ENCODE data around the gene HOXC10.

The HOXC10 gene

GRCh38 chr12:53950789-53951576, 34.0 kb upstream of the HOXC10 start:
- DNase-seq: no peak

- no peak for DNase-seq
Observed at GRCh38 chr12:53951577-53952334, 33.2 kb upstream of the HOXC10 start.

GRCh38 chr12:53952335-53952694, 32.6 kb upstream of the HOXC10 start:
- no peak for DNase-seq

DNA sequence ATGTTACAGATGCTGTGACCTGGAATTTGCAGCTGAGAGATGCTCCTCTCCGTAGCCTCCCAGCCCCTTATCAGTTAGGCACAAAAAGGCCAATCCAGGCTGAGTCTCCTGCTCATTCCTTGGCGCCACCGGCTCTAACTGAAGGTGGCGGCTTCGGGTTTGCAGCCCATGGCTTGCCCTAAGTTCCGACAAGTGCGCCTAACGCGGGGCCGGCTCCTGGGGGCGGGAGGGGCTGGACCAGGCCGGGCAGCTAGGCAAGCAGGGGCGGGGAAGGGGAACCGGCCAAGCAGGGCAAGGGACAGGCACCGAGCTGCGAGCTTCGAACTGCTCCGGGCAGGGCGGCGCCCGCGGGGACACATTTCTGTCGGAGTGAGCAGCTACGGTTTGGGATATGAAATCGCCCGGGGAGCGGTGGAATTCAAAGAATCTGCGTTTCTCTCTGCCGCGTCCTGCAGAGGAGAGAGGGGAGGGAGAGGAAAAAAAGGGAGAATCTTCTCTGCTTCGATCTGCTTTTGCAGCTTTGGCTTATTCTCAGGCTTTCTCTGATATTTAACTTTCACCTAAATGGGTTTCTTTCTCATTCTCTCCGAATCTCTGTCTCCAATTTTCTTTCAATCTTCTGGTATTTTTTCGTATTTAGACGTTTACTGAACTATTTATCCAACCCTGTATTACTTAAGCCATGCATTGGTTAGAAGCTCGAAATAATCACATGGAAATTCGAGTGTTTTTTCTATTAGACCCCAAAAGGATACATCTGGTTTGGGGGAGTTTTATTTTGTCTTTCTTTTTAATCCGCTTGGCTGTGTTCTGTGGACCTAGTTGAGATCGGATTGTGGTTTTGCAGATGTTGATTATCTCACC, 31.8 kb upstream of the HOXC10 start:
- DNase-seq: no peak

- DNase-seq: no peak
Observed at GRCh38 chr12:53953831-53954693, 30.9 kb upstream of the HOXC10 start.

GRCh38 chr12:53954694-53955035, 30.3 kb upstream of the HOXC10 start, which contains the start of gene HOXC12:
Gene HOXC12 (plus strand): TSS chr12:53954903. CDS start chr12:53954930, 27 bp downstream.
- DNase-seq: no peak

GRCh38 chr12:53955036-53955775, 29.7 kb upstream of the HOXC10 start:
- DNase-seq: no peak

- DNase-seq: no peak
Observed at GRCh38 chr12:53955776-53956250, 29.1 kb upstream of the HOXC10 start.

DNA sequence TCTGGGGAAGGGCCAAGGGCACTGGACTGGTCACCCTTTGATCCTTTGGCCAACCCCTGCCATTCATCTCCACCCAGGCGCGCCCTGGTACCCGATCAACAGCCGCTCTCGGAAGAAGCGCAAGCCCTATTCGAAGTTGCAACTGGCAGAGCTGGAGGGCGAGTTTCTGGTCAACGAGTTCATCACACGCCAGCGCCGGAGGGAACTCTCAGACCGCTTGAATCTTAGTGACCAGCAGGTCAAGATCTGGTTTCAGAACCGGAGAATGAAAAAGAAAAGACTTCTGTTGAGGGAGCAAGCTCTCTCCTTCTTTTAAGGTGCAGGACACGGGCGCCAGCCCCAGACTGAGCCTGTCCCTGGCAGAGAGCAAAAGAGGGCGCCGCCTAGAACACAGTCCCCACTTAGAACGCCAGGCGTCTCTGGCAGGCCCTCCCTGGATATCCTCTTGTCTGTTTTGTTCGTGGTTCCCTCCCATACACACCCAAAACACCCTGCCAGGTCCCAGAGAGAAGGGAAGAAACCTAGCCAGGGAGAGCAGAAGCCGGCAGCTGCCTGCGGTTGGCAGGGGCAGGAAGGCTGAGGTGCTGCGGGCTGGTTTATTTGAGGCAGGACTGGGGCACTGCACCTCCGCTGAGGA, 28.6 kb upstream of the HOXC10 start:
- no peak for DNase-seq

- DNase-seq: no peak
Observed at GRCh38 chr12:53956914-53957536, 27.9 kb upstream of the HOXC10 start.

DNA sequence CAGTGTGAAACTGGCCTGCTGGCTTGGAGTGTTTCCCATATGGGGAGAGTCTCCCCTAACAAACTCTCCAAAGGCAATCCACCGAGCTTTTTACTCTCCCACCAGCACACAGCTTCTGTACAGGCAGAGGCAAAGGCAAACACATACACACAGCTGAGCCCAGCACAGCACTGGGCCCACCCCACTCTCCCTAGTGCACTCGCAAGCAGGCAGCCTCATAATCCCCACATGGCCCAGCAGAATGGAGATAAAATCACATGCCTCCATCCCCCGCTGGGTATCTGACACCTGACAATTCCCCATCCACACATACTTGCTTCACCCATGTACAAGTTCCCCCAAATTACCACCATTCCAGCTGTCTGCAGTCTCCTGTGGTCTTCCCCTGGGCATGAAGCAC, 26.8 kb upstream of the HOXC10 start:
- DNase-seq: no peak

DNA sequence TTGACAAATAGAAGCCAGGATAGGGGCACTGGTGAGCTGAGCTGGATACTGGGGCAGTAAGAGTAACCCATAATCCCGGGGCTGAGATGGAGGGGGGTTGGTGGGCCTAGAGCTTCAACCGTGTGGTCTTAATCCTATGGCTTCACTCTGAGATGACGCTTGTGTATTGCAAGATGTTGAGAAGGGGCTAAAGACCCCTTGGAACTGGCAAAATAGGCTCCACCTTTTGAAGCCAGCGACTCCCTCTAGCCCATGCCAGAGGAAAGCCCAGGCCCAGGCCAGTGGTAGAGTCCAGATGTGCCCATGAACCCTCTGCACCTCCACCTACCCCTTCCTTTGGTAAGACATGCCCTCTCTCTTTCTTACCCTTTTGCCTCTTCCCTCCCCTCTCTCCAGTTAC, 25.6 kb upstream of the HOXC10 start:
- DNase-seq: no peak

DNA sequence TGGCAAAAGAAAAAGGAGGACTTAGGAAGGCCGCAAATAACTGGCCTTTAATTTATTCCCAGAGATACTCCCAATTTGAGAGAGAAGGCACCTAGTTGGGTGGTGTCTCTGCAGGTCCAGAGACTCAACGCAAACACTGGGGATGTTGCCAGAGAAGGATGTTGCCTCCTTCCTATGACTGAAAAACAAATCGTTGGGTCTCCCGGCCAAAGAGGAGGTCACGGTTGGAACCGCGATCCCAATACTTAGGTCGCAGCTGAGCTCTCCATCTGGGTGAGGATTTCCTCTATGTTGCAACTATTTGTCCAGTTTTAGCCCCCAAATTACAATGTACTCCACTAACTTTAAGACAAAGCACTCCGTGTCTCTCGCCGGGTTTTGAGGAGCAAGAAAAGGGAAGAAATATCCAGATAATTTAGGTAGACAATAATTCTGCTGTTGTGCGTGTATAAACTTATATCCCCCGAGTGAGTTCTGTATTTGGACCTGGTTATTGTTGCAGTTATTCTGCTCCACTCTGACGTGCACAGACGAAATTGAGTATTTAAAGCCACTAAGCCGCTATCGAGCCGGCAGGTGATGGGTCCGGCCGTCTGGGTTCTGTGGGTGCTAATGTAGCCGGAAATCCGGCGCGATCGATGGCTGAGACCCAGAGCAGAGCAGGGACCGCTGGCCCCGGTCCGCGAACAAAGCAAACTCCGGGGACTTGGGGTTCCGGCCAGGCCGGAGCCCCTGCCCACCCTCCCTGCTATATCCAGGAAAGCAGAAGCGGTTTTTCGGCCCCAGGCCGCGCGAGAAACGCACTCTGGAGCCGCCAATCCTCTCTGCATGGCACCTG, 24.5 kb upstream of the HOXC10 start:
- DNase-seq: no peak

- DNase-seq: no peak
Observed at GRCh38 chr12:53961025-53961761, 23.8 kb upstream of the HOXC10 start.

- DNase-seq: no peak
Observed at GRCh38 chr12:53963005-53963404, 21.9 kb upstream of the HOXC10 start.

GRCh38 chr12:53963434-53964314, 21.3 kb upstream of the HOXC10 start:
- no peak for DNase-seq

DNA sequence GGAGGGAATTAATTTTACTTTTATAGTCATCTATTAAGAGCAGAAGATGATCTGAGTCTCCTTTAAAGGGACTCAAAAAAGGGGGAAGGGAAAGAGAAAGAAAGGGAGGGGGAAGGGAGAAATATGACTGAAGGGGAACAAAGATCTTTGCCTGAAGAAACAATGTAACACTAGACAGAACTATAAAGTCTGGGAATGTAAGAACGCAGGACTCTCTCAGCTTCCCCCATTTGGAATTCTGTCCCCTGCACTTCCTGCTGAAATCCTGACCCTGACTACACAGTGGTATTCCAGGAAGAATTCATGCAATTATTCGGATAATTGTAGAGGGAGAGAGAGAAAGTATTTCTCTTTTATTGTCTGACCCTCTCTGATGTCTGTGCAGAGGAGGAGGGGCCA, 20.6 kb upstream of the HOXC10 start:
- DNase-seq: no peak

Data from SW 1271 (cell line).